KMS-11 (cell line): ENCODE results near the gene RANBP1.

Experiments used
- H2AFZ ChIP-seq: fragments of 200-600 bp; sonication (generic); 2 replicates; pipeline ENCODE4 v1.6.1; 2016; ENCODE audit warnings: antibody characterized with exemption, mixed run types, low read depth
- H3K27ac ChIP-seq: fragments of 200-600 bp; sonication (generic); 2 replicates; pipeline ENCODE4 v1.6.1; 2016; ENCODE audit warnings: mild to moderate bottlenecking, mixed run types
- H3K27me3 ChIP-seq: fragments of 200-600 bp; sonication (generic); 2 replicates; pipeline ENCODE4 v1.6.1; 2017; ENCODE audit warnings: mild to moderate bottlenecking, low read depth, mixed run types, moderate library complexity; ENCODE audit not compliant: insufficient read depth
- H3K36me3 ChIP-seq: fragments of 200-600 bp; sonication (generic); 2 replicates; pipeline ENCODE4 v1.6.1; 2017; ENCODE audit warnings: mild to moderate bottlenecking, mixed run types; ENCODE audit not compliant: insufficient read depth
- H3K4me1 ChIP-seq: fragments of 200-600 bp; sonication (generic); 2 replicates; pipeline ENCODE4 v1.6.1; 2016; ENCODE audit warnings: mild to moderate bottlenecking, low read depth, mixed run types; ENCODE audit not compliant: poor library complexity, severe bottlenecking
- H3K4me2 ChIP-seq: fragments of 200-600 bp; sonication (generic); 2 replicates; pipeline ENCODE4 v1.7.0; 2016; ENCODE audit warnings: mild to moderate bottlenecking, mixed run types
- H3K4me3 ChIP-seq: fragments of 200-600 bp; sonication (generic); IDR thresholded peaks from 2 replicates; pipeline ENCODE4 v1.6.1; 2017; ENCODE audit warnings: low read depth, low read length, mixed read lengths; ENCODE audit not compliant: insufficient read depth
- H3K79me2 ChIP-seq: fragments of 200-600 bp; sonication (generic); 2 replicates; pipeline ENCODE4 v1.6.1; 2016; ENCODE audit warnings: low read depth, mixed run types; ENCODE audit not compliant: insufficient read depth
- H3K9ac ChIP-seq: fragments of 200-600 bp; sonication (generic); 2 replicates; pipeline ENCODE4 v1.6.1; 2016; ENCODE audit warnings: mild to moderate bottlenecking, mixed run types
- H4K20me1 ChIP-seq: fragments of 200-600 bp; sonication (generic); 2 replicates; pipeline ENCODE4 v1.6.1; 2016; ENCODE audit warnings: mild to moderate bottlenecking, mixed run types; ENCODE audit not compliant: insufficient read depth
- TF ChIP-seq, protein P1 (sequence below): fragments of 200-600 bp; sonication (generic); conservative IDR thresholded peaks from 2 replicates; pipeline ENCODE4 v1.6.1; 2017; ENCODE audit warnings: low read depth, mild to moderate bottlenecking, antibody characterized with exemption, low read length, moderate library complexity, mixed read lengths

Gene RANBP1

DNA sequence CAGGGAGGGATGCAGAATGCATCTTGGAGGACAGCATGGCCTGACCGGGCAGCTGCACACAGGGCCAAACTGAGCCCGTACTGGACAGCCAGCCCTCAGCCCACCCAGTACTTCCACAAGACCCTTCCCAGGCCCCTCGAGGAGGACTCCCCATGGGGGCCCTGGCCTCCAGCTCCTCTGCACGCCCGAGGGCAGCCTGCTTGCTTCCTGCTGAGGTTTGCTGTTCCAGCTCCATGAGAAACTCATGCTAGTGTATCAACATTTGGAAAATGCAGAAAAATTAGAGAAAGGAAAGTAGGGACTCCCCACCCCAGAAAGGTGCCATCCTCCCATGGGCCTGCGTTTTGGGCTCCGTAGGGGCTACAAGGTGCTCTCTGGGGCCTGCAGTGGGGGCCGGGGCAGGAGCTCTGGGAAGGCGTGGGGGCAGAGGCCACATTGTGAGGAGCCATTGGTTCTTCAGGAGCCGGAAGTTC lies 56.3 kb downstream of the RANBP1 start:
- no peak overlapping the region for H3K4me2 ChIP-seq
- H3K36me3 ChIP-seq, result no peaks in the 10 kb centered on the region
- H3K27me3 ChIP-seq, result peaks cover 93% of the 10 kb centered on the region
- no peak overlapping the region for H3K4me3 ChIP-seq
- no peaks in the 10 kb centered on the region for H3K79me2 ChIP-seq
- TF ChIP-seq, protein P1, sequence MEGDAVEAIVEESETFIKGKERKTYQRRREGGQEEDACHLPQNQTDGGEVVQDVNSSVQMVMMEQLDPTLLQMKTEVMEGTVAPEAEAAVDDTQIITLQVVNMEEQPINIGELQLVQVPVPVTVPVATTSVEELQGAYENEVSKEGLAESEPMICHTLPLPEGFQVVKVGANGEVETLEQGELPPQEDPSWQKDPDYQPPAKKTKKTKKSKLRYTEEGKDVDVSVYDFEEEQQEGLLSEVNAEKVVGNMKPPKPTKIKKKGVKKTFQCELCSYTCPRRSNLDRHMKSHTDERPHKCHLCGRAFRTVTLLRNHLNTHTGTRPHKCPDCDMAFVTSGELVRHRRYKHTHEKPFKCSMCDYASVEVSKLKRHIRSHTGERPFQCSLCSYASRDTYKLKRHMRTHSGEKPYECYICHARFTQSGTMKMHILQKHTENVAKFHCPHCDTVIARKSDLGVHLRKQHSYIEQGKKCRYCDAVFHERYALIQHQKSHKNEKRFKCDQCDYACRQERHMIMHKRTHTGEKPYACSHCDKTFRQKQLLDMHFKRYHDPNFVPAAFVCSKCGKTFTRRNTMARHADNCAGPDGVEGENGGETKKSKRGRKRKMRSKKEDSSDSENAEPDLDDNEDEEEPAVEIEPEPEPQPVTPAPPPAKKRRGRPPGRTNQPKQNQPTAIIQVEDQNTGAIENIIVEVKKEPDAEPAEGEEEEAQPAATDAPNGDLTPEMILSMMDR, result no peak
- H3K27ac ChIP-seq, result no peak overlapping the region
- no peaks in the 10 kb centered on the region for H4K20me1 ChIP-seq
- no peak overlapping the region for H3K9ac ChIP-seq
- no peak overlapping the region for H2AFZ ChIP-seq
- H3K4me1 ChIP-seq, result no peaks in the 10 kb centered on the region

DNA sequence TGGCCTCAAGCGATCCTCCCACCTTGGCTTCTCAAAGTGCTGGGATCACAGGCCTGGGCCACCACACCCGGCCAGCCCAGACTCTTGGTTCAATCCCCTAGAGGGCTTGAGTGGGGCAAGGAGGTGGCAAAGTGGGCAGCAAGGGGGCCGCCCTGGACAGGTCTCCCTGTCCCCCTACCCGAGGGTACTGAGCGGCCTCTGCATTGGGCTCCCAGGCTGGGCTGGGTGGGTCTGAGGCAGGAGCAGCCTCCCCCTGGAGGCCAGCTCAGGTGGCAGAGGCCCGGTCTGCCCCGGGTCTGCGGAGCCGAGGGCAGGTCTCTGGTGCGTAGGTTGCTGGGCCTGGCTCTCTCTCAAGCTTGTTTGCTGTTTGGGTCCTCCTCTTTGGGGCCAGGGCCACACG lies 57.3 kb downstream of the RANBP1 start:
- no peak overlapping the region for H3K4me3 ChIP-seq
- no peaks in the 10 kb centered on the region for H4K20me1 ChIP-seq
- H3K4me1 ChIP-seq, result no peaks in the 10 kb centered on the region
- peaks cover 93% of the 10 kb centered on the region for H3K27me3 ChIP-seq
- no peak overlapping the region for H3K4me2 ChIP-seq
- no peak overlapping the region for H3K27ac ChIP-seq
- H2AFZ ChIP-seq, result no peak overlapping the region
- TF ChIP-seq, protein P1, result no peak
- no peaks in the 10 kb centered on the region for H3K36me3 ChIP-seq
- H3K79me2 ChIP-seq, result no peaks in the 10 kb centered on the region
- H3K9ac ChIP-seq, result no peak overlapping the region

DNA sequence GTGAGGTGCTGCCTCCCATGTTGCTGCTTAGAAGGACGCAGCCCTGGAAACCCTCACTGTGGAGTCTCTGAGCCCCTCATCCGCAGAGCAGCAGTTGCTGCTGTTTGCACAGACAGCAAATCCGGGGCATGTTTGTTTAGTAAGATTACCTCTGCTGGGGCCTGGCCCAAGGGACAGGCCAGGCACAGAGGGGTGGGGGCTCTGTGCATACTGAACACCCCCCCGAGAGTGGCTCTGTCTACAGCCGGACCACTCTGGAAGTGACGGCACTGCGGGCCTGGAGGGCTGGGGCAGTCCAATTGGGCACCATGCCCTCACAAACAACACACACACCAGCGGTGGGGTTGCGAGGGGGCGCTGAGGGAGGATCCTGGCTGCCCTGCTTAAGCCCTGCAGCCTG lies 57.9 kb downstream of the RANBP1 start:
- Histone ChIP-seq H2AFZ (no peak overlapping the region), H3K4me1 (no peaks in the 10 kb centered on the region), H3K9ac (no peak overlapping the region), H3K27ac (no peak overlapping the region), H4K20me1 (no peaks in the 10 kb centered on the region), H3K4me3 (no peak overlapping the region), H3K27me3 (peaks cover 93% of the 10 kb centered on the region), H3K79me2 (no peaks in the 10 kb centered on the region), H3K36me3 (no peaks in the 10 kb centered on the region), H3K4me2 (no peak overlapping the region)
- TF ChIP-seq, protein P1, result no peak

DNA sequence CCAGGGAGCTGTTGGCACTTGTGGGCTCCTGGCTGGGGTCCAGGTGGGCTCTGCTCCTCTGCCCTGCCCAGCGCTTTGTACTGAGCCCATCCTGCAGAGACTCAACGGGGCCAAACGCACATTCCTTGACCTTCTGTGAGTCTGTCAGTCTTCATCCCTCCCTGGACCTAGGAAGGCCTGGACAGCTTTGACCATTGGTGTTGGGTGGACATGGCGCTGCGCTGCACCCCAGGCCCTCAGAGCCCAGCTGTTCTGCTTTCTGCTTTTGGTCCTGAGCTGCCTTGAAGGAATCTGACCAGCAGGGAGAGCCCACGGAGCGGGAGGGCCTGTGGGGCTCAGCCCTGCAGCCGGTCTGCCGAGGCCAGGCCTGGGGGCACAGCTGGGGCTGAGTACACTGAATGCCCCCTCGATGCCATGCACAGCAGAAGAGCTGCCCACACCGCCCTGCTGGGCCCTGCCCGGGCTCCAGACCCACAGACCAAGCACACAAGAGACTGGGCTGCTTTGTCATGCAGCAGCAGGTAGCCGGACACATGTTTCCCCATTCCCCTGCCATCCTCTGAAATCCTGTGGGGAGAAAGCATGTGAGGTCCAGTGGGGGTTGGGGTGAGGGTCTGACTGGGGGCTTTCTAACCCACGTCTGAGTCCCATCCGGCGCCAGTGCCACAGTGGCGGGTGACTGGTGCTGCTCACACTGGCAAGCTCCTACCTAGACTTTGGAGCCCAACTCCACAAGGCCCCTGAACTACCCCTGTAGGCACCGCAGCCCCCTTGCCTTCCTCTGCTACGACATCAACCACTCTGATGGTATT lies 59.1 kb downstream of the RANBP1 start:
- TF ChIP-seq, protein P1, result no peak
- Histone ChIP-seq H3K4me2 (no peak overlapping the region), H3K79me2 (no peaks in the 10 kb centered on the region), H3K27me3 (peaks cover 92% of the 10 kb centered on the region), H3K4me3 (no peak overlapping the region), H3K4me1 (no peaks in the 10 kb centered on the region), H3K9ac (no peak overlapping the region), H3K27ac (no peak overlapping the region), H2AFZ (no peak overlapping the region), H4K20me1 (no peaks in the 10 kb centered on the region), H3K36me3 (no peaks in the 10 kb centered on the region)
